ENCODE results near the gene PRR14L.
"Not testable (repeated sequence)": the region's sequence is repeated elsewhere in the genome, so short reads cannot be mapped to it uniquely, and the experiment has no call there.

The PRR14L gene

GRCh38 chr22:31742115-31742514, 7.8 kb downstream of the PRR14L start:
- DNase-seq (ENCODE audit: extremely low spot score), result no peak
- POLR2A ChIA-PET, result no interaction called here
- TF ChIP-seq CTCF (IDR thresholded peaks at IDR 0.05; ENCODE audit: control extremely low read depth, extremely low read depth, low read depth, missing control alignments), result no peak
- CTCF ChIA-PET, result no interaction called here

GRCh38 chr22:31740314-31740713, 9.6 kb downstream of the PRR14L start:
- DNase-seq (ENCODE audit: extremely low spot score); POLR2A ChIA-PET: not testable (repeated sequence)
- CTCF ChIA-PET, result interaction anchor here (1.1 kb wide), 1 partner anchor 19 kb away, joined by 3 read pairs; no protein-coding TSS in a partner anchor

- TF ChIP-seq CTCF (IDR thresholded peaks at IDR 0.05; ENCODE audit: control extremely low read depth, extremely low read depth, low read depth, missing control alignments), result no peak
- DNase-seq (ENCODE audit: extremely low spot score), result no peak
- ChIA-PET CTCF (interaction anchor here (0.6 to 1.1 kb wide), 2 partner anchors 20 to 72 kb away, joined by 3 read pairs; no protein-coding TSS in a partner anchor), POLR2A (no interaction called here)
Observed at GRCh38 chr22:31739795-31740201, 10.1 kb downstream of the PRR14L start.

- ChIA-PET CTCF (no interaction called here), POLR2A (no interaction called here)
- TF ChIP-seq CTCF (IDR thresholded peaks at IDR 0.05; ENCODE audit: control extremely low read depth, extremely low read depth, low read depth, missing control alignments), result no peak
- no peak for DNase-seq (ENCODE audit: extremely low spot score)
Observed at GRCh38 chr22:31738566-31738965, 11.4 kb downstream of the PRR14L start.

GRCh38 chr22:31737932-31738331, 12.0 kb downstream of the PRR14L start:
- CTCF ChIA-PET, result interaction anchor here (1.2 kb wide), 1 partner anchor 76 kb away, joined by 4 read pairs; the partner anchor contains the start of gene PISD
- no peak for DNase-seq (ENCODE audit: extremely low spot score)
- no peak for TF ChIP-seq CTCF (IDR thresholded peaks at IDR 0.05; ENCODE audit: control extremely low read depth, extremely low read depth, low read depth, missing control alignments)
- POLR2A ChIA-PET, result no interaction called here

- TF ChIP-seq CTCF (IDR thresholded peaks at IDR 0.05; ENCODE audit: control extremely low read depth, extremely low read depth, low read depth, missing control alignments), result no peak
- ChIA-PET CTCF (no interaction called here), POLR2A (no interaction called here)
- DNase-seq (ENCODE audit: extremely low spot score), result no peak
Observed at GRCh38 chr22:31736458-31736857, 13.5 kb downstream of the PRR14L start.

GRCh38 chr22:31734512-31734911, 15.4 kb downstream of the PRR14L start:
- ChIA-PET POLR2A (no interaction called here), CTCF (interaction anchor here (1.2 kb wide), 1 partner anchor 54 kb away, joined by 3 read pairs; no protein-coding TSS in a partner anchor)
- no peak for DNase-seq (ENCODE audit: extremely low spot score)
- TF ChIP-seq CTCF (IDR thresholded peaks at IDR 0.05; ENCODE audit: control extremely low read depth, extremely low read depth, low read depth, missing control alignments), result no peak

All from GM10248 (cell line).